Neural progenitor cell (in vitro differentiated cells): ENCODE measurements around the gene KIF11. TPM values are rescaled to one million over a fixed set of nuclear protein-coding genes. Genes with fewer than 3 reads are reported as not detected.
A peak's percentile ranks its signal among the peaks of the same experiment; 100 is the strongest.

Source experiments
- DNase-seq: peaks from one replicate; pipeline ENCODE4 v3.0.0-alpha.2; 2016; ENCODE audit warnings: low spot score
- H2AFZ ChIP-seq: fragments of 200-600 bp; sonication (generic); replicated peaks from 2 replicates; pipeline ENCODE4 v1.6.1; 2016; ENCODE audit warnings: antibody characterized with exemption
- H3F3A ChIP-seq: fragments of 200-600 bp; sonication (generic); 2 replicates; pipeline ENCODE4 v1.6.1; 2016; ENCODE audit warnings: antibody characterized with exemption, low read depth
- H3K27ac ChIP-seq: fragments of 200-600 bp; sonication (generic); 2 replicates; pipeline ENCODE4 v1.5.1; 2016; ENCODE audit warnings: mild to moderate bottlenecking
- H3K27me3 ChIP-seq: fragments of 200-600 bp; sonication (generic); 2 replicates; pipeline ENCODE4 v1.6.1; 2016; ENCODE audit warnings: mild to moderate bottlenecking, moderate library complexity
- H3K36me3 ChIP-seq: fragments of 200-600 bp; sonication (generic); 2 replicates; pipeline ENCODE4 v1.5.1; 2016
- H3K4me1 ChIP-seq: fragments of 200-600 bp; sonication (generic); 2 replicates; pipeline ENCODE4 v1.6.1; 2016; ENCODE audit warnings: mixed run types
- H3K4me2 ChIP-seq: fragments of 200-600 bp; sonication (generic); 2 replicates; pipeline ENCODE4 v1.6.1; 2016
- H3K4me3 ChIP-seq: fragments of 200-600 bp; sonication (generic); 2 replicates; pipeline ENCODE4 v1.5.1; 2016
- H3K79me2 ChIP-seq: fragments of 200-600 bp; sonication (generic); 2 replicates; pipeline ENCODE4 v1.6.1; 2016; ENCODE audit warnings: low read depth
- H3K9ac ChIP-seq: fragments of 200-600 bp; sonication (generic); 2 replicates; pipeline ENCODE4 v1.6.1; 2016
- H3K9me3 ChIP-seq: fragments of 200-600 bp; sonication (generic); 2 replicates; pipeline ENCODE4 v1.5.1; 2016; ENCODE audit warnings: low read depth
- H4K20me1 ChIP-seq: fragments of 200-600 bp; sonication (generic); 2 replicates; pipeline ENCODE4 v1.6.1; 2016; ENCODE audit warnings: low read depth
- H3K27ac Mint-ChIP-seq: 3 replicates; pipeline ENCODE4 v1.8.0; 2021; ENCODE audit warnings: mixed read lengths
- H3K27me3 Mint-ChIP-seq: 2 replicates; pipeline ENCODE4 v1.8.0; 2022; ENCODE audit warnings: low read depth, mild to moderate bottlenecking, inconsistent platforms, moderate library complexity, mixed read lengths; ENCODE audit not compliant: insufficient read depth
- H3K36me3 Mint-ChIP-seq: 3 replicates; pipeline ENCODE4 v1.8.0; 2021; ENCODE audit warnings: mixed read lengths
- H3K4me1 Mint-ChIP-seq: 3 replicates; pipeline ENCODE4 v1.8.0; 2021; ENCODE audit warnings: mixed read lengths
- H3K4me3 Mint-ChIP-seq: 3 replicates; pipeline ENCODE4 v1.8.0; 2021; ENCODE audit warnings: mild to moderate bottlenecking, moderate library complexity, mixed read lengths
- H3K9me3 Mint-ChIP-seq: 3 replicates; pipeline ENCODE4 v1.8.0; 2020; ENCODE audit warnings: mixed read lengths
- EZH2 ChIP-seq: fragments of 200-600 bp; sonication (generic); IDR thresholded peaks from 2 replicates; pipeline ENCODE4 v1.6.1; 2017; ENCODE audit warnings: antibody characterized with exemption, mild to moderate bottlenecking, moderate library complexity
- EZH2phosphoT487 ChIP-seq: fragments of 200-600 bp; sonication (generic); IDR thresholded peaks from 2 replicates; pipeline ENCODE4 v1.6.1; 2017; ENCODE audit warnings: antibody characterized with exemption
- total RNA-seq: library from RNA; depleted of rRNA; stranded (reverse); fragments of >200 nt; gene quantifications from 2 replicates; pipeline ENCODE4 v1.2.3, GENCODE V29; 2015; ENCODE audit warnings: low replicate concordance
- TF ChIP-seq, protein P1 (sequence below): fragments of 200-600 bp; sonication (generic); IDR thresholded peaks from 2 replicates; pipeline ENCODE4 v1.5.1; 2017; ENCODE audit warnings: antibody characterized with exemption, mild to moderate bottlenecking

Gene KIF11
- total RNA-seq, 1 donor from 2014 or later: 128 TPM

DNA sequence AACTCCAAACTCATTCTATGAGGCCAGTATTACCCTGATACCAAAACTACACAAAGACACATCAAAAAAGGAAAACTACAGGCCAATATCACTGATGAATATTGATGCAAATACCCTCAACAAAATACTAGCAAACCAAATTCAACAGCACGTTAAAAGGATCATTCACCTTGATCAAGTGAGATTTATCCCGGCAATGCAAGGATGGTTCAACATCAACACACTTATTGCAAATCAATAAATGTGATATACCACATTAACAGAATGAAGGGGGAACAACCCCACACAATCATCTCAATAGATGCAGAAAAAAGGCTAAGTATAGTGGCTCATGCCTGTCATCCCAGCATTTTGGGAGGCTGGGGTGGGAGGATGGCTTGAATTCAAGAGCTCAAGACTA is 39.0 kb upstream of the KIF11 start:
- no peaks in the 10 kb centered on the region for H3K4me1 Mint-ChIP-seq
- Histone ChIP-seq H3K79me2 (peaks cover 70% of the 10 kb centered on the region), H4K20me1 (no peaks in the 10 kb centered on the region), H3K4me1 (no peaks in the 10 kb centered on the region), H2AFZ (no peak overlapping the region), H3K9me3 (no peaks in the 10 kb centered on the region), H3K4me2 (no peak overlapping the region), H3K4me3 (no peak overlapping the region), H3K27ac (no peak overlapping the region), H3F3A (no peaks in the 10 kb centered on the region), H3K9ac (no peak overlapping the region), H3K36me3 (peaks cover 9% of the 10 kb centered on the region), H3K27me3 (no peaks in the 10 kb centered on the region)
- peaks cover 49% of the 10 kb centered on the region for H3K36me3 Mint-ChIP-seq
- no peak overlapping the region for H3K27ac Mint-ChIP-seq
- TF ChIP-seq EZH2 (no peak), EZH2phosphoT487 (no peak)
- TF ChIP-seq, protein P1, sequence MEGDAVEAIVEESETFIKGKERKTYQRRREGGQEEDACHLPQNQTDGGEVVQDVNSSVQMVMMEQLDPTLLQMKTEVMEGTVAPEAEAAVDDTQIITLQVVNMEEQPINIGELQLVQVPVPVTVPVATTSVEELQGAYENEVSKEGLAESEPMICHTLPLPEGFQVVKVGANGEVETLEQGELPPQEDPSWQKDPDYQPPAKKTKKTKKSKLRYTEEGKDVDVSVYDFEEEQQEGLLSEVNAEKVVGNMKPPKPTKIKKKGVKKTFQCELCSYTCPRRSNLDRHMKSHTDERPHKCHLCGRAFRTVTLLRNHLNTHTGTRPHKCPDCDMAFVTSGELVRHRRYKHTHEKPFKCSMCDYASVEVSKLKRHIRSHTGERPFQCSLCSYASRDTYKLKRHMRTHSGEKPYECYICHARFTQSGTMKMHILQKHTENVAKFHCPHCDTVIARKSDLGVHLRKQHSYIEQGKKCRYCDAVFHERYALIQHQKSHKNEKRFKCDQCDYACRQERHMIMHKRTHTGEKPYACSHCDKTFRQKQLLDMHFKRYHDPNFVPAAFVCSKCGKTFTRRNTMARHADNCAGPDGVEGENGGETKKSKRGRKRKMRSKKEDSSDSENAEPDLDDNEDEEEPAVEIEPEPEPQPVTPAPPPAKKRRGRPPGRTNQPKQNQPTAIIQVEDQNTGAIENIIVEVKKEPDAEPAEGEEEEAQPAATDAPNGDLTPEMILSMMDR: no peak
- peaks cover 3% of the 10 kb centered on the region for H3K27me3 Mint-ChIP-seq
- H3K4me3 Mint-ChIP-seq: no peak overlapping the region
- peaks cover 33% of the 10 kb centered on the region for H3K9me3 Mint-ChIP-seq
- no peak for DNase-seq

DNA sequence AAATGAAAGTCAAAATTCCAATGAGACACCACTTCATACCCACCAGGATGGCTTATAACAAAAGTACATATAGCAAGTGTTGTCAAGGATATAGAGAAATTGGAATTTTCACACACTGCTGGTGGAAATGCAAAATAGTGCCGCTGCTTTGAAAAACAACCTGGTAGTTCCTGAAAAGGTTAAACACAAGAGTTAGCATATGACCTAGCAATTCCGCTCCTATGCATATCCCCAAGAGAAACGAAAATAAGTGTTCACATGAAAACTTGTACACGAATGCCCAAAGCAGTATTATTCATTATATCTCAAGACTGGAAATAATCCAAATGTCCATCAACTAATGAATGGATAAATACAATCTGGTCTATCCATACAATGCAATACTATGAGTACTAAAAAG is 33.9 kb upstream of the KIF11 start:
- Mint-ChIP-seq H3K9me3 (peaks cover 41% of the 10 kb centered on the region), H3K27ac (no peak overlapping the region), H3K36me3 (peaks cover 55% of the 10 kb centered on the region), H3K4me1 (no peaks in the 10 kb centered on the region), H3K4me3 (no peak overlapping the region), H3K27me3 (peaks cover 2% of the 10 kb centered on the region)
- Histone ChIP-seq H3K27me3 (no peaks in the 10 kb centered on the region), H2AFZ (no peak overlapping the region), H3K27ac (no peak overlapping the region), H3K79me2 (peaks cover 71% of the 10 kb centered on the region), H3K9ac (no peak overlapping the region), H3K9me3 (no peaks in the 10 kb centered on the region), H3K4me3 (peak overlapping the region; percentile 3), H3K36me3 (peaks cover 15% of the 10 kb centered on the region), H3K4me1 (no peaks in the 10 kb centered on the region), H3F3A (peaks cover 4% of the 10 kb centered on the region), H3K4me2 (no peak overlapping the region), H4K20me1 (no peaks in the 10 kb centered on the region)
- TF ChIP-seq, protein P1: no peak
- no peak for TF ChIP-seq EZH2phosphoT487
- no peak for TF ChIP-seq EZH2
- DNase-seq: no peak

DNA sequence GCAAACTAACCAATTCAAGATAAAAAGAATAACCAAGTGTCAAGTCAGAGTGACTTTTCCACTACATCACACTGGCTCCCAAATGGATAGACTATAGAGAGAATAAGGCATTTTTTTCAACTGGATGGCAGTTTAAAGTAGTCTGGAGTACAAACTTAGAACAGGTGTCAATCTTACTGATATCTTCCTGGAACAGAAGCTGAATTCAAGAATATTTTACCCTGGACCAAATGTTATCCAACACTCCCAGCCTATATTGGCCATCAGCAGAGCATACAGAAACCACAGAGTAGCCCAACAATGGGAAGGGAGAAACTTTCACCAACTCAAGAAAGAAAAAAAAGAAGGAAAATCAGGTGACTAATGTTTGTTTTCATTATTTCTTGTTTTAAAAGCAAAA is 30.5 kb upstream of the KIF11 start:
- peaks cover 29% of the 10 kb centered on the region for H3K9me3 Mint-ChIP-seq
- Histone ChIP-seq H3K4me3 (no peak overlapping the region), H3K4me2 (no peak overlapping the region), H3K9me3 (no peaks in the 10 kb centered on the region), H3K27me3 (no peaks in the 10 kb centered on the region), H3K9ac (no peak overlapping the region), H3F3A (peaks cover 5% of the 10 kb centered on the region), H3K27ac (no peak overlapping the region), H4K20me1 (peaks cover 6% of the 10 kb centered on the region), H3K79me2 (peaks cover 88% of the 10 kb centered on the region), H3K4me1 (no peaks in the 10 kb centered on the region), H2AFZ (no peak overlapping the region), H3K36me3 (peaks cover 15% of the 10 kb centered on the region)
- H3K36me3 Mint-ChIP-seq: peaks cover 48% of the 10 kb centered on the region
- TF ChIP-seq, protein P1: no peak
- no peak for TF ChIP-seq EZH2
- no peak for TF ChIP-seq EZH2phosphoT487
- H3K4me3 Mint-ChIP-seq: no peak overlapping the region
- no peaks in the 10 kb centered on the region for H3K27me3 Mint-ChIP-seq
- peaks cover 3% of the 10 kb centered on the region for H3K4me1 Mint-ChIP-seq
- no peak overlapping the region for H3K27ac Mint-ChIP-seq
- no peak for DNase-seq
